Renal pelvis (tissue), 4 donors: ENCODE data around the gene NR2C2AP. TPM values are rescaled to one million over a fixed set of nuclear protein-coding genes. Genes with fewer than 3 reads are reported as not detected.
A peak's percentile ranks its signal among the peaks of the same experiment; 100 is the strongest.
"Not testable (repeated sequence)": the region's sequence is repeated elsewhere in the genome, so short reads cannot be mapped to it uniquely, and the experiment has no call there.

Experiments
- DNase-seq: peaks from one replicate; pipeline ENCODE4 v3.0.0-alpha.2; 2013
- polyA plus RNA-seq, 3 donors: library from polyadenylated mRNA; unstranded; fragments of 120-200 nt; gene quantifications; one replicate each; pipeline ENCODE4 v1.2.1, GENCODE V29; 2013; ENCODE audit not compliant: insufficient read length in 3 of 3

Gene NR2C2AP
- polyA plus RNA-seq, 3 donors, result 13.6 to 16.2 (median 14.5) TPM

DNA sequence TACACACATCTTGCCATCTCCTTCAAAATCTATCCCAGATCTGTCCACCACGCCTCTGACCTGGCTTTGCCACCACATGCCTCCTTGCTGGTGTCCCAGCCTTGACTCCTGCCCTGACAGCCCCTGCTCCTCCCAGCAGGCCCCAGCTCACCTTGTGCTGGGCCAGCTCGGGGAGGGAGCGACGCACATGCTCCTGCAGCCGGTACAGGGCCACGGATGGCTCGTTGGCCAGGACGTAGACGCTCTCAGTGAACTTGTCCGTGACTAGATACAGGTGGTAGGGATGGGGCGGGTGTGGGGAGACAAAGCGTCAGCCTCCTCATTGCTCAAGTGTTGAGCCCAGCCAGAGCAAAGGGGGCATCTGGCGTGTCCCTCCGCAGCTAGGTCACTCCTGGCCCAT is 16.5 kb downstream of the NR2C2AP start:
- no peak for DNase-seq

DNA sequence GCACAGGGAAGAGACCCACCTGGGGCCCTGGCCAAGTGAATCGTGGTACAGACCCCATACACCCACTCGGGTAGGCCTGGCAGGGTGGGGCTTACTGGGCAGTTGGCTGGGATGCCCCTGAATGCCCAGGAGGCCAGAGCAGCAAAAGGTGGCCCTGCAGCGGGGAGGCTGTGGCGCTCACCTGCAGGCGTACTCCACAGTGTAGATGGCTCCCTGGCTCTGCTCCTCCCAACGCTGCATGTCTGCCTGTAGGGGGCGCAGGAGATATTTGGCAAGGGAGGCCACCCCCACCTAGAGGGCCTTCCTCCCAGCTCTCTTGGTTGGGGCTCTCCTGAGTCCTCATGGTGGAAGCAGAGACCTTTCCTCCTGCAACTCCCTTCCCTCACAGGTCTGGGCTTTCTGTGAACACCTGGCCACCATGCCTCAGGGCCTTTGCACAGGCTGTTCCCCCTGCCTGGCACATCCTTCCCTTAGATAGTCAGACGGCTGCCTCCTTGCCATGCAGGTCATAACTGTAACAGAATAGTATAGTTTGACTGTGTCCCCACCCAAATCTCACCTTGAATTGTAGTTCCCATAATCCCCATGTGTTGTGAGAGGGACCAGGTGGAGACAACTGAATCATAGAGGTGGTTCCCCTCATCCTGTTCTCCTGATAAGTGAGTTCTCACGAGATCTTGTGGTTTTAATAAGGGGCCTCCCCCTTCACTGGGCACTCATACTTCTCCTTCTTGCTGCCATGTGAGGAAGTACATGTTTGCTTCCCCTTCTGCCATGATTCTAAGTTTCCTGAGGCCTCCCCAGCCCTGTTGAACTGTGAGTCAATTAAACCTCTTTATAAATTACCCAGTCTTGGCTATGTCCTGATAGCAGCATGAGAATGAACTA is 17.1 kb downstream of the NR2C2AP start:
- no peak for DNase-seq

DNA sequence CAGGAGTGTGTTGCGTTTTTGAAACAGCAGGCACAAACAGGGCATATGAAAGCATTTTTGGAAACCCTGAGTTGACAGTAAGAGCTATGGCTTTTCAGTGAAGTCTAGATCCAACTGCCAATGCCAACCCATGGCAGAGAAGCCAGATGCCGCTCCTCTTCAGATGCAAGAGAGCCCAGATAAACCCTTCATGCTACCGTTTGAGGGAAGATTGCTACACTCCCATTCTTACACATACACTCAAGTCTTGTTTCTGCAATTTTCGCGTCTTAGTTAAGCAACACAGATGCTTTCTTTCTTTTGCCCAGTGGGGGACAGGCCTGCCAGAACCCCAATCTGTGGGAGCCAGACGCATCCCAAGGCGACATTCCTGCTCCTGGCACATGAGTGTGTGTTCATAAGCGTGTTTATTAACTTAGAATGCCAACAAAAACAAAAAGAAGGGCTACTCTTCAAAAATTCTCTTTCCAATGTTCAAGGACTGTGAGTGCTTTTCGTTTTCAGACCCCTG is 21.7 kb downstream of the NR2C2AP start:
- no peak for DNase-seq

DNA sequence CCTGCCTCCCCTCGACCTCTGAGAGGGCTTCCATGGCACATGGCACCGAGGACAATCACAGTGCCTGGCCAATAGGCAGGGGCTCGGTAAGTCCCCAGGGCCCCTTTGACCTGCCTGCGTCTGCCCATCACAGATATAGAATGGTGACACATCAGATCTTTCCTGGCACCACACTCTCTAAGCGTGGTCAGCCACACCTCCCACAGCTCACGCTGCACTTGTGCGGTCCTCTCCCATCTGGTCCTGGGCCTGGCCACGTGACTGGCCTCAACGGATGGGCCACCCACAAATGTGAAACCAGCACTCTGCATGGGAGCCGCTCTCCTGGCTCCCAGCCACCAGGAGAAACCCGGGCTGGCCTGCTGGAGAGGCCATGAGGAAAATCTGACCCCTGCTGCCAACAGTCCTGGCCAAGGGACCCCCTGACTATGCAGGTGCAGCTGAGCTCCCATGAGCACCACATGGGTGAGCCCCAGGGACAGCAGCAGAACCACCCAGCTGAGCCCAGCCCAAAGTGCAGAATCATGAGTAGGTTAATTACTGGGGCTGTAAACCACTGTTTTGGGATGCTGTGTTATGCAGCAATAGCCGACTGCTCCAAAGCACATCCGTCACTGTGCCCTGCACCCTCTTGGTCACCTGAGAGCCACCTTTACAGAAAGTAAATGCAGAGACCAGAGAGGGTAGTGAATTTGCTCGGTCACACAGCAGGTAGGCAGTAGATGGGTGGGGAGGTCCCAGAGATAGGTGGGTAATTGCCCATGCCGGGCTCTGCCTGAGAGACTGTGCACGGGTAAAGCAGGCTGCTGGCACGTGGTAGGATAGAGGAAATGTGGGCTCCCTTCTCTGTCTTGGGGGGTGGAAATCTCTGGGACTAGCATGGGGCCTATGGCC is 23.4 kb downstream of the NR2C2AP start:
- no peak for DNase-seq

DNA sequence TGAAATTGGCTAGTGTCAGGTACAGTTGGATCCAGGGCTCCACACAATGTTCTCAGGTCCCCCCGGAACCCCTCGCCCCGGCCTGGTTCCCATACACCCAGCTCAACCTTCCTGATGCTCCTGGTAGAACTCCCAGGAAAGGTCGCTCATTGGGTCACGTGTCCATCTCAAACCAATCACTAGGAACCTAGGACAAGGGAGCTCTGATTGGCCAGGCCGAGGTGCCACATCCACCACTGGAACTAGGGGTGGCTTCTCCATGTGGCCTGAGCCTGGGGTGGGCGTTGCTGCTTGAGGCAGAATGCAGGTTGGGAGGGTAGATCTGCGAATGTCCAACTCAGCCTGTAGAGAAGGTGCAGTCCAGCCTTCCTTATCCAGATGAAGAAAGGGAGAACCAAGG is 26.3 kb downstream of the NR2C2AP start:
- DNase-seq, result no peak

DNA sequence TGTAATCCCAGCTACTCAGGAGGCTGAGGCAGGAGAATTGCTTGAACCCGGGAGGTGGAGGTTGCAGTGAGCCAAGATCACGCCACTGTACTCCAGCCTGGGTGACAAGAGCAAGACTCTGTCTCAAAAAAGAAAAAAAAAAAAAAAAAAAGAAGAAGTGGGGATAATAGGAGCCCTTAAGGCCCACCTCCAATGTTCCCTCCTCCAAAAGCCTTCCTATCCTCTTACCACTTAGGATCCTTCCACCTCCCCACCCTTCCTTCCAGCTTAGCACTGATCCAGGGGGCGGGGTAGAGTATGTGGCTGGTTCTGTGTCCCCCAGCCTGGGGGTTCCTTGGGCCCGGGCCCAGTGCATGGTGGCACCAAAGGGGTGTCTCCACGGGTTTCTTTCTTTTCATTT is 30.0 kb downstream of the NR2C2AP start:
- DNase-seq, result not testable (repeated sequence)

DNA sequence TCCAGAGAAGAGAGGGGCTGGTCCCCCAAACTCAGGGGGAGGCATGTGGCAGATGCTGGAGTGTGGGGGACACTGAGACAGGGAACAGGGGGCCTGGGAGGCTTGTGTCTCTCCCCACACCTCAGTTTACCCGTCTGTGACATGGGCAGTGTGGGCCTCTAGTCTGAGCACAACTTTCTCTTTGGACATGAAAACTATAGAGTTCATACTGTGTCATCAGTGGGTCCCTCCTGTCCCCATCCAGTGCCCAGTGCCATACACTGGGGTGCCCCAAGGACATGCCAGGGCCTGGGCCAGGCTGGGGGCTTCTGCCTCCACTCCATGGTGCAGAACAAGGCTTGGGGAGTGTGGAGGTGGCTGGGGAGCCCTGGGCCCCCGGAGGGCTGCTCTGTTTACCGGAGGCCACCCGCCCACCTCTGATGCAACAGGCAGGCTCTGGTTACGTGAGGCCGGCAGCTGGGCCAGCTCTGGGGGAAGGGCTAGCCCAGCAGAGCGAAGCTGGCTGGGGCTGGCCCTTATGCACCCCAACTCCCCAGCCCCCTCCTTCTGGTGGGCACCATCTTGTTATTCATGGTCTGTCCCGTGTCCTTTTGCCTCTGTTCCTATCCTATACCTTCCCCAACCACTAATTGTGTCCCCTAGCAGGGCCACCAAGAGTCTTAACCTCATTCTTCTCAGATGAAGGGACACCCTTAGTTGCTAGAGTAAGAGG is 31.2 kb downstream of the NR2C2AP start:
- DNase-seq, result no peak

DNA sequence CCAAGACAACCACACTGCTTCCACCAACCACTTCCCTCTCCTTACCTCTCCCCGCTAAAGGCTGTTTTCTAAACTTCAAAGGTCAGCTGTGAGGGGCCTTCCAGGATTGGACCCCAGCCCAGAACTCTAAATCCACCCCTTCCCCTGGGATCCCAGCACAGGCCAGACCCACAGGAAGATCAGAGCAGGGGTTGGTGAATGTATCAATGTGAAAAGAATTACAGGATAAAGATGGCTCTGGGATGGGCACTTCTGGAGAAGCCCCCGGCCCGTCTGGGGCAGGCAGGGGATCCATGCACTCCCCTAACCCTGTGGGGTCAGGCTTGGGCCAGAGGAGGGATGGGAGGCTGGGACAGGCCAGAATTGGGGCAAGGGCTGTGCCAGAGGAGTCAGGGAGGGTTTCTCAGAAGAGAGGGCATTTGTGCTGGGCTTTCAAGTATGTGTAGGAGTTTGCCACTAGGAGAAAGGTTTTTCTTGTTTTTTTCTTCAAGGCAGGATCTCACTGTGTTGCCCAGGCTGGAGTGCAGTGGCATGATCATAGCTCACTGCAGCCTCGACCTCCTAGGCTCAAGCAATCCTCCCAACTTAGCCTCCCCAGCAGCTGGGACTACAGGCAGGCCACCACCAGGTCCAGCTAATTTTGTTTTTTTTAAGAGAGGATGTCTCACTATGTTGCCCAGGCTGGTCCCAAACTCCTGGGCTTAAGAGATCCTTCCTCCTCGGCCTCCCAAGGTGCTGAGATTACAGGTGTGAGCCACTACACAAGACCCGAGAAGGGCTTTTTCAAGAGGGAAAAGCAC is 32.1 kb downstream of the NR2C2AP start:
- DNase-seq, result no peak

DNA sequence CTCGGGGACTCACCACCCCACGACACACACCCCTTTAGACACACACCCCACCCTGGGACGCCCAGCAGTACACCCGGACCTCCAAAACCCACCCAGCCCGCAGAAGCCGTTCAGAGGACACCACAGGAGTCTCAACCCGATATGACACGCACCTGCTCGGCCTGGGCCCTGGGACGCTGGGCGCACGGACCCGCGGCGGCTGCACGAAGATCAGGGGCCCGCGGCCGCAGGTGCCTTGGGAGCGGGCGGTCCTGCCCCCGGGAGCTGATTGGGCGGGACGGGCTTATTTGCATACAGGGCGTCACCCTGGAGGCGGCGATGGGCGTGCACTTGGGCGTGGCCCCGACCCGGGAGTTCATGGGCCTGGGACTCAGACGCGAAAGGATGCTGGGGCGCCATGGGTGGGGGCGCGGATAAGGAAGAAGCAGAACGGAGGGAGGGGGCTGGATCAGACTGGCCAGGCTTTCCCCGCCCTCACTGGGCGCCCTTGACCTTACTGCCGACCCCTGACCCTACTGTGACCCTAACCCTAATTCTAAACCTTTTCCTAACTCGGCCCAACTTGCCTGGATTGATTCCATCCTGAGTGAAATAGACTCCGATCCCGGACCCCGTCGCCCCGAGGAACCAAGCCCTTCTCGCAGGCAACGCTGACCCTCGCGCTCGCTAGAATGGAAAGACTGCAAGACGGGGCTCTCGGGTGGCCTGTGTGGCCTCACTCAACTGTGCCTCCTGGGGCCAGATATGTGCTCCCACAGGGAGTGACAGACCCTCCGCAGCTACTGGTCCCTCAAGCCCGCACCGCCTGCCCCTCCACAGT is 33.0 kb downstream of the NR2C2AP start, which contains the start of gene MEF2B:
MEF2B (minus strand) TSS at position 211 of the 820 bp plus-strand sequence. CDS start 19,528 bp downstream, outside the sequence.
- DNase-seq, result peak; percentile 60

DNA sequence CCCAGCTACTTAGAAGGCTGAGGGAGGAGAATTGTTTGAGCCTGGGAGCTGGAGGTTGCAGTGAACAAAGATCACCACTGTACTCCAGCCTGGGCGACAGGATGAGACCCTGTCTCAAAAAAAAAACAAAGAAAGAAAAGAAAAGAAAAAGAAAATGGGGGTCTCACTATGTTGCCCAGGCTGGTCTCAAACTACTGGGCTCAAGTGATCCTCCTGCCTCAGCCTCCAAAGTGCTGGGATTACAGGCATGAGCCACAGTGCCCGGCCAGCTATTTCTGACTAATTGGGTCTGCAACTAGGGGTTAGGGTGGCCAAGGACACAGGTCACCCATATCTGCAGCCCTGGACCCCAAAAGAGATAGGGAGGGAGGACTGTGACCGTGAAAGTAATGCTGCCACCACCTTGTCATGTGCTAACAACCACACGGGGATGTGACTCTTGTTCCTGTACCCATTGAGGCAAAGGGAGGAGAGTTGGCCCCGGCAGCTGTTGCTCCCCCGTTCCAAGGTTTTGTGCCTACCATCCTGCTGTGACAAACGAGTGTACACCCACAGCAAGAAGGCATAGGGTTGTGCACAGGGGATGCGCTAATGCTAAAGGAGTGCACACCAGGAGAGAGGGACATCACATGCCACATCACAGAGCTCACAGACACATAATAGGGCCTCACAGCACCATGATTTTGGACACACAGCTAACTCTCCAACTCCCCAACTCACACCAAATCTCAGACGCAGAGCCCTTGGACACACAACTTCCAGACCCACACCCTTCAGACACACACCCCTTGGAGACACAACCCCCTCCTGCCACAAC is 33.8 kb downstream of the NR2C2AP start:
- DNase-seq, result no peak

DNA sequence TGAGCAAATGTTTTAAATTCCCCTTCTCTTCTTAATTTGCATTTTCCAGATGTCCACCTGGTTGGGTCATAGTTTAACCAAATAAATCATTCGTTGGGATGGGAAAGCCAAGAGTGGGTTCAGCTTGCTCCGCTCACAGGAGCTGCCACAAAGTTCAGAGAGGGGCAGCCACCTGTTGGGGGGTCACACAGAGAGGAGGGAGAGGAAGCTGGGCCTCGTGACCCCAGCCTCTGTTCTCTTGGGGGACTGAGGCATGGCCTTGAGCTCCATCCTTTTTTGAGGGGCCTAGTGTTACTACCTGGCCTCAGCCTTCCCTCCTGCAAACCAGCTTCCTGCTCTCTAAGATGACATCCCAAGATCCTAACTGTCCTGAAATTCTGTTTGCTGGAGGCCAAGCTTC is 35.6 kb downstream of the NR2C2AP start:
- DNase-seq, result no peak

DNA sequence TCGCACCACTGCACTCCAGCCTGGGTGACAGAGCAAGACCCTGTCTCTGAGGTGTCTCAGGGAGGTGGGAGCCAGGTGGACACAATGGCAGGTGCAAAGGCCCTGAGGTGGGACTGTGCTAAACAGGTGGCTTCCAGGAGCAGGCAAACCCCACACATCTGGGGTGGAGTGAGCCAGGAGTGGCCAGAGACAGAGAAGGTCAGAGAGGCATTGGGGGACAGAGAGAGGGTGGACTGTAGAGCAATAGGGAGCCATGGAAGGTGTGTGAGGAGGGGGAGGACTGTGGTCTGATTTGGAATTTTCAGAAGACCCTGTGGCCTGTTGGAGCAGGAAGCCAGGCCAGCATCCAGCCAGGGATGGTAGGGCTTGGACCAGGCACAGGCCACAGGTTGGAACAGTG is 37.8 kb downstream of the NR2C2AP start:
- DNase-seq, result no peak

DNA sequence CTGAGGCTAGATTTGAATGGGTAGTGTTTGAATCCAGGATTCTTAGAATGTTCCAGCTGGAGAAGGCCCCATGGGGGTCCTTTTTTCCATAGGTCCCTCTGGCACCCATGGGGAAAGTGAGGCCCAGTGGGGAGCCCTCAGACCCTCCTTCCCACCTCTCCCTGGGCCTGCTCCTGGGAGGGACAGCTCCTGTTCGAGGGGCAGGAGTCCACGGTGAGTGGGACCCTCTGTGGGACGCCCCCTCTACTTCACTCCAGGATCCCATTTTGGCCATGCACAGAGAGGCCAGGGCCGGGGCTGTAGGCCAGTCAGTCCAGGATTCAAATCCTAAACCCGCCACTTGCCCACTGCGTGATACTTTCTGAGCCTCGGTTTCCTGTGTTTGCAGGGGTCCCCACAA is 40.7 kb downstream of the NR2C2AP start:
- DNase-seq, result no peak

DNA sequence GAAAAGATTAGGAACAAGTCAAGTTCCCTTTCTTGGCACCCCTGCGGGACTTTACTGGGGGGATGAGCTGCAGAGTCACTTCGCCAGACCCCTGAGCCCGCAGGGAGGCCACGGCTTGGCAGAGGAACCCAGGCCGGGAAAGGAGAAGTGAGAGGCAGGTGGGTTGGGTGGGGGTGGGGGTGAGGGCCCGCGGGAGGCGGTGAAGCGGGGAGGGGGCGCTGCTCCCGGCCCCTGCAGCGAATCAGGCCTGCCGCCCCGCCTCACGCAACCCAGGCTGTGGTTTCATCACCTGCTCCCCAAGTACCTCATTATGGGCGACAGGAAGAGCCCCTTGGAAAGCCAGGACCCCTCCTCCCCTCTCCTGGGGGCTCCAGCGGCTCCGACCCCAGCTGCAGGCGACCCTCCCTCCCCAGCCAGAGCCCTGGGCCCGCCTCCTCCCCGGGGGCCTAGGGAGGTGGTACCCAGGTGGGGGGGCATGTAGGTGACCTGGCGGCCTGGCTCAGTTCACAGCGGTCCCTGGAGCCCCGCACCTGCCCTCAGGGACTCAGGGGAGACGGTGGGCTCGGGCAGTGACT is 42.7 kb downstream of the NR2C2AP start:
- no peak for DNase-seq

DNA sequence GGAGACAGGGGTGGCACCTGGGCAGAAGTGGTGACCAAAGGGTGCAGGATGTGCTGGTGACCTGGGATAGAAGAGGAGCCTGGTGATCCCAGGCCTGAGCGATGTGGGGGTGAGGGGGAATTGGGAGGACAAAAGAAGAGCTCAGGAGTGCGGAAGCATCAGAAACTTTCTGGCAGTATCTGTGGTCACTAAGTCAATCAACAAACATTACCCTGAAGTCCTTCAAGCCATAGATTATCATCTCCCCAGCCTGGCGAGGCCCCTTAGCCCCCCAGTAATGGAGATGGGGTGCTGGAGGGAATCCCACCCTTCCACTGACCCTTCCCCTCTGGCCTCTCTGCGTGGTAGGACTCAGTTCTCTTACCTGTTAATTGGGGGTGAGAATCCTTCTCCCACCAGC is 43.7 kb downstream of the NR2C2AP start:
- no peak for DNase-seq

DNA sequence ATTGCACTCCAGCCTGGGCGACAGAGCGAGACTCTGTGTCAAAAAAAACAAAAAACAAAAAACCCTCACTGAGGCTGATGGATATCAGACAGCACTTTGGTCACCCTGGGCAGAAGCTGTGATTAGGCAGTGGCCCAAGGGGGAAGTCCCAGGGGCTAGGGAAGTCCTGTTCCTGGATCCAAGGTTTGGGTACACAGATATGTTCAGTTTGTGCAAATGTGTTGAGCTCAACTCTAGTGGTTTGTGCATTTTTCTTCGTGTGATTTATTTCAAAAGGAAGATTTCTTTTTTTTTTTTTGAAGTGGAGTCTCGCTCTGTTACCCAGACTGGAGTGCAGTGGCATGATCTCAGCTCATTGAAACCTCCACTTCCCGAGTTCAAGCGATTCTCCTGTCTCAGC is 45.4 kb downstream of the NR2C2AP start:
- no peak for DNase-seq

DNA sequence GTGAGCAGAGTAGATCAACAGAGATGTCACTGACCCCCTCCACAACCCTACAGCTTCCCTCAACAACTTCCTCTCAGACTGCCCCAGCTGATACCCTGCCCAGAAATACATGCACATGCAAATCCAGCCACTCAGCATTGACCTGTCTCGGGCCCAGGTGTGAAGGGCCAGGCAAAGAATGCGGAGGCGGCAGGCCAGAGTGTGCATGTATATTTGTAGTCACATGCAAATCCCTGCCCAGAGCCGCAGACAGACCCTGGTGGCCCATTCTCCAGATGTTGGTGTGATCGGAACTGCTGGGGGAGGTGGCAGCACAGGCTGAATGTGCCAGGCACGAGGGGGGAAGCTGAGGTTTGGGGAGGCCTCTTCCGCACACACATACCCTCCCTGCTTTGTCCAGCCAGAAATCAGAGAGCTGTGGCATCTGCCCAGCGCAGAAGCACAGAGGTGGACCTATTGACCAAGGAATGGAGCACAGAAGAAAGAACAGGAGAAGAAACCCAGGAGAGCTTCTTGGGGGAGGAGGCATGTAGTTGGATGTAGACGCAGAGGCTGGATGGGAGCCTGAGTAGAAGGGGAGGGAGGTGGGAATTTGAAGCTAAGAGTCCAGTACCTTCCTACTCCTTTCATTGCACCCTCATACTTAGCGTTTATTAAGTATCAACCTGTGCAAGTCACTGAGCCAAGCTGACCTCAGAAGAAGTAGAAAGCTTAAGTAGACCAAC is 47.6 kb downstream of the NR2C2AP start:
- no peak for DNase-seq
